ENCODE data around the gene HOXC10. TPM values are rescaled to one million over a fixed set of nuclear protein-coding genes. Genes with fewer than 3 reads are reported as not detected.

HOXC10 gene
- total and polyA plus RNA-seq, 2 donors (not counting 3 experiments of a cell fraction or from before 2014, with no cell fraction given), result 0.18 TPM; not detected in 1

GRCh38 chr12:53944209-53944608 lies 40.7 kb upstream of the HOXC10 start:
- no peak overlapping the region for H3K27ac ChIP-seq (ENCODE audit: insufficient read depth, low read depth, low read length)
- no peak for DNase-seq (ENCODE audit: low read depth, low spot score)
- no peaks in the 10 kb centered on the region for H3K4me1 ChIP-seq (ENCODE audit: control insufficient read depth, extremely low read depth, insufficient read depth, low read length)
- intact Hi-C loops (cut with micrococcal nuclease) (no loop called here), dilution Hi-C loops (cut with MboI; ENCODE audit: extremely low pct_ligation_motif_present, low sequenced_read_pairs) (no loop called here)
- FAIRE-seq, result no peak
- H2AFZ ChIP-seq (ENCODE audit: low read depth, low read length), result no peak overlapping the region
- no peaks in the 10 kb centered on the region for H3K36me3 ChIP-seq (ENCODE audit: control insufficient read depth in 2 of 2, extremely low read depth in 1 of 2, insufficient read depth in 2 of 2, low read length in 2 of 2)
- POLR2A ChIA-PET, result no interaction called here
- no peaks in the 10 kb centered on the region for H3K79me2 ChIP-seq (ENCODE audit: control insufficient read depth, insufficient read depth, low read length)
- no TSS peak for BruUV-seq (replicated peaks)
- no peak overlapping the region for H3K4me3 ChIP-seq (replicated peaks in 1 of 3; ENCODE audit: insufficient read depth in 1 of 3, low read depth in 1 of 3, low read length in 3 of 3)
- H3K9me1 ChIP-seq (replicated peaks; ENCODE audit: control insufficient read depth, extremely low read depth, insufficient read depth, low read length), result no peaks in the 10 kb centered on the region
- no peak overlapping the region for H3K4me2 ChIP-seq (ENCODE audit: insufficient read depth, low read length)
- TF ChIP-seq EZH2 (IDR thresholded peaks at IDR 0.05; ENCODE audit: borderline replicate concordance, low read depth, low read length, severe bottlenecking) (no peak), MYC (IDR thresholded peaks at IDR 0.05; ENCODE audit: low read depth, low read length) (no peak), GATA2 (IDR thresholded peaks at IDR 0.05; ENCODE audit: insufficient read depth, insufficient read length, low read depth, low read length) (no peak), JUN (IDR thresholded peaks at IDR 0.05; ENCODE audit: borderline replicate concordance, insufficient read depth, insufficient read length, low read depth) (no peak), POLR2AphosphoS5 (IDR thresholded peaks at IDR 0.05; ENCODE audit: insufficient read depth, low read depth, low read length) (no peak), FOS (IDR thresholded peaks at IDR 0.05; ENCODE audit: borderline replicate concordance, insufficient read depth, low read length) (no peak)
- TF ChIP-seq, protein P1, sequence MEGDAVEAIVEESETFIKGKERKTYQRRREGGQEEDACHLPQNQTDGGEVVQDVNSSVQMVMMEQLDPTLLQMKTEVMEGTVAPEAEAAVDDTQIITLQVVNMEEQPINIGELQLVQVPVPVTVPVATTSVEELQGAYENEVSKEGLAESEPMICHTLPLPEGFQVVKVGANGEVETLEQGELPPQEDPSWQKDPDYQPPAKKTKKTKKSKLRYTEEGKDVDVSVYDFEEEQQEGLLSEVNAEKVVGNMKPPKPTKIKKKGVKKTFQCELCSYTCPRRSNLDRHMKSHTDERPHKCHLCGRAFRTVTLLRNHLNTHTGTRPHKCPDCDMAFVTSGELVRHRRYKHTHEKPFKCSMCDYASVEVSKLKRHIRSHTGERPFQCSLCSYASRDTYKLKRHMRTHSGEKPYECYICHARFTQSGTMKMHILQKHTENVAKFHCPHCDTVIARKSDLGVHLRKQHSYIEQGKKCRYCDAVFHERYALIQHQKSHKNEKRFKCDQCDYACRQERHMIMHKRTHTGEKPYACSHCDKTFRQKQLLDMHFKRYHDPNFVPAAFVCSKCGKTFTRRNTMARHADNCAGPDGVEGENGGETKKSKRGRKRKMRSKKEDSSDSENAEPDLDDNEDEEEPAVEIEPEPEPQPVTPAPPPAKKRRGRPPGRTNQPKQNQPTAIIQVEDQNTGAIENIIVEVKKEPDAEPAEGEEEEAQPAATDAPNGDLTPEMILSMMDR (IDR thresholded peaks at IDR 0.05; ENCODE audit: extremely low read depth in 1 of 2, insufficient read depth in 1 of 2, low read depth in 1 of 2, low read length in 2 of 2), result no peak
- TF ChIP-seq, protein P2, sequence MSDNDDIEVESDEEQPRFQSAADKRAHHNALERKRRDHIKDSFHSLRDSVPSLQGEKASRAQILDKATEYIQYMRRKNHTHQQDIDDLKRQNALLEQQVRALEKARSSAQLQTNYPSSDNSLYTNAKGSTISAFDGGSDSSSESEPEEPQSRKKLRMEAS (IDR thresholded peaks at IDR 0.05; ENCODE audit: insufficient read depth, insufficient read length), result no peak
- H3K27me3 ChIP-seq (ENCODE audit: control insufficient read depth in 2 of 2, insufficient read depth in 2 of 2, low read length in 2 of 2), result peaks cover 76 to 93% of the 10 kb centered on the region in 2 experiments
- H3K9me3 ChIP-seq (replicated peaks; ENCODE audit: control insufficient read depth, insufficient read depth, low read length), result no peaks in the 10 kb centered on the region
- no peaks in the 10 kb centered on the region for H4K20me1 ChIP-seq (replicated peaks; ENCODE audit: control insufficient read depth, extremely low read depth, insufficient read depth, low read length)
- CTCF ChIA-PET, result no interaction called here
- H3K9ac ChIP-seq (replicated peaks; ENCODE audit: extremely low read depth, insufficient read depth, low read length), result no peak overlapping the region

Measured in endothelial cell of umbilical vein (primary cell).